Kidney (tissue), 14 donors: ENCODE measurements around the gene SPAG7. TPM values are rescaled to one million over a fixed set of nuclear protein-coding genes. Genes with fewer than 3 reads are reported as not detected.

Experiments
- DNase-seq, 5 donors: peaks; one replicate each; pipeline ENCODE4 v3.0.0-alpha.2; 2013 to 2020
- FAIRE-seq: peaks from 2 replicates; lab custom pipeline; 2012; peaks lifted over from hg19 to GRCh38; lab: Jason Lieb, UNC
- H3K27ac ChIP-seq, 2 donors: one replicate each; pipeline ENCODE4 v1.7.0; 2013; ENCODE audit warnings: low read depth in 2 of 2, low read length in 2 of 2, inconsistent platforms in 1 of 2
- H3K27me3 ChIP-seq: one replicate; pipeline ENCODE4 v1.7.1; 2013; ENCODE audit warnings: low read length, inconsistent platforms; ENCODE audit not compliant: control insufficient read depth, insufficient read depth
- H3K36me3 ChIP-seq, 3 donors: one replicate each; pipeline versions ENCODE4 v1.7.0 to v1.7.1; 2013; ENCODE audit warnings: low read length in 3 of 3, control low read depth in 1 of 3, inconsistent platforms in 1 of 3; ENCODE audit not compliant: insufficient read depth in 3 of 3, control insufficient read depth in 2 of 3
- H3K4me1 ChIP-seq, 3 donors: one replicate each; pipeline versions ENCODE4 v1.7.0 to v1.7.1; 2013; ENCODE audit warnings: low read length in 3 of 3, inconsistent platforms in 1 of 3, low read depth in 1 of 3; ENCODE audit not compliant: control insufficient read depth in 2 of 3, insufficient read depth in 2 of 3
- H3K4me3 ChIP-seq, 3 donors: one replicate each; pipeline versions ENCODE4 v1.7.0 to v1.8.1; 2013; ENCODE audit warnings: low read length in 3 of 3, control low read depth in 1 of 3, inconsistent platforms in 1 of 3
- H3K9ac ChIP-seq, 3 donors: one replicate each; pipeline versions ENCODE4 v1.7.0 to v1.7.1; 2013; ENCODE audit warnings: low read length in 3 of 3, control low read depth in 1 of 3, inconsistent platforms in 1 of 3
- H3K9me3 ChIP-seq, 3 donors: one replicate each; pipeline versions ENCODE4 v1.7.0 to v1.7.1; 2013; ENCODE audit warnings: low read length in 3 of 3, control low read depth in 1 of 3, inconsistent platforms in 1 of 3; ENCODE audit not compliant: control insufficient read depth in 2 of 3, insufficient read depth in 1 of 3
- CTCF ChIP-seq: IDR thresholded peaks from 3 replicates; pipeline ENCODE4 v1.5.1; 2012; ENCODE audit warnings: mild to moderate bottlenecking, moderate library complexity, borderline replicate concordance; ENCODE audit not compliant: insufficient read depth; ENCODE audit errors: extremely low read depth
- intact Hi-C: fragments of 100-400 bp; cut with DNase I; formaldehyde crosslinking; loops from one replicate; pipeline ENCODE4 v1.11.1; 2022
- polyA plus RNA-seq: library from polyadenylated mRNA; stranded (reverse); fragments of 350-450 nt; fragmentation: Illumina TruSeq; extraction: RNeasy Lipid Tissue Mini Kit (QIAGEN cat#74804); gene quantifications from one replicate; pipeline ENCODE4 v1.2.3, GENCODE V29; 2014; ENCODE audit warnings: low read depth, low replicate concordance; ENCODE audit not compliant: insufficient read depth
- total RNA-seq: library from RNA; stranded (reverse); fragmentation: NEBNext Ultra II Directional; extraction: Animal tissue kit (Norgen Biotek cat#: 25700); gene quantifications from one replicate; pipeline ENCODE4 v1.2.1, GENCODE V29; 2021
- donor health status: control.
- donor health status: control.
- donor health status: control.
- donor health status: control.
- donor health status: control.
- donor health status: DM: yes; HTN: yes; CAD: no.
- donor health status: Normal renal cell carcinoma (clear cell type).

SPAG7 gene
- total and polyA plus RNA-seq, 2 donors from 2014 or later: 73.6 to 157 TPM

GRCh38 chr17:4987767-4988567, 20.4 kb upstream of the SPAG7 start:
- Histone ChIP-seq H3K4me1 (peaks cover 4 to 17% (median 8%) of the 10 kb centered on the region in 3 donors), H3K4me3 (peak overlapping the region; percentile 73 to 75 (median 74)), H3K27ac (peak overlapping the region; percentile 94 to 96), H3K27me3 (no peaks in the 10 kb centered on the region), H3K9me3 (no peaks in the 10 kb centered on the region), H3K9ac (peak overlapping the region; percentile 38 to 74 (median 71)), H3K36me3 (peaks cover 0 to 5% (median 4%) of the 10 kb centered on the region in 3 donors)
- DNase-seq (peak in 2 of 5 donors; percentile 7 to 41), FAIRE-seq (no peak)
- intact Hi-C loops: no loop called here
- no peak for TF ChIP-seq CTCF

- Histone ChIP-seq H3K9me3 (no peaks in the 10 kb centered on the region), H3K9ac (peak within 1 kb of the TSS; percentile 38 to 86 (median 74)), H3K4me1 (peaks cover 4 to 17% (median 8%) of the 10 kb centered on the region in 3 donors), H3K27me3 (no peaks in the 10 kb centered on the region), H3K27ac (peak within 1 kb of the TSS; percentile 94 to 96), H3K4me3 (peak within 1 kb of the TSS; percentile 73 to 75 (median 74)), H3K36me3 (peaks cover 0 to 11% (median 10%) of the 10 kb centered on the region in 3 donors)
- no peak for FAIRE-seq
- intact Hi-C loops: no loop called here
- peak; percentile 84 to 96 (median 91) for DNase-seq
- TF ChIP-seq CTCF: peak; percentile 54
These were observed 19.5 kb upstream of the SPAG7 start, which contains the start of gene CAMTA2 for GRCh38 chr17:4986951-4987766. CAMTA2 (minus strand) TSS chr17:4987675; CDS start chr17:4986222, 1,453 bp downstream.

GRCh38 chr17:4986403-4986802, 18.8 kb upstream of the SPAG7 start:
- FAIRE-seq: no peak
- Histone ChIP-seq H3K4me1 (peaks cover 4 to 17% (median 8%) of the 10 kb centered on the region in 3 donors), H3K9ac (peak overlapping the region in 2 of 3 donors; percentile 74 to 86), H3K36me3 (peaks cover 0 to 11% (median 10%) of the 10 kb centered on the region in 3 donors), H3K27me3 (no peaks in the 10 kb centered on the region), H3K9me3 (no peaks in the 10 kb centered on the region), H3K4me3 (peak overlapping the region; percentile 73 to 75 (median 74)), H3K27ac (peak overlapping the region; percentile 94 to 96)
- intact Hi-C loops: no loop called here
- TF ChIP-seq CTCF: no peak
- DNase-seq: peak in 2 of 5 donors; percentile 27 to 62
